HG02852 (cell line): ENCODE measurements around the gene TTLL8.

ENCODE experiments used
- ATAC-seq: cut with Tn5 transposase; IDR thresholded peaks from one replicate; pipeline ENCODE4 v1.9.1; 2021; ENCODE audit warnings: mild to moderate bottlenecking, moderate library complexity; ENCODE audit not compliant: unreplicated experiment

TTLL8 gene

DNA sequence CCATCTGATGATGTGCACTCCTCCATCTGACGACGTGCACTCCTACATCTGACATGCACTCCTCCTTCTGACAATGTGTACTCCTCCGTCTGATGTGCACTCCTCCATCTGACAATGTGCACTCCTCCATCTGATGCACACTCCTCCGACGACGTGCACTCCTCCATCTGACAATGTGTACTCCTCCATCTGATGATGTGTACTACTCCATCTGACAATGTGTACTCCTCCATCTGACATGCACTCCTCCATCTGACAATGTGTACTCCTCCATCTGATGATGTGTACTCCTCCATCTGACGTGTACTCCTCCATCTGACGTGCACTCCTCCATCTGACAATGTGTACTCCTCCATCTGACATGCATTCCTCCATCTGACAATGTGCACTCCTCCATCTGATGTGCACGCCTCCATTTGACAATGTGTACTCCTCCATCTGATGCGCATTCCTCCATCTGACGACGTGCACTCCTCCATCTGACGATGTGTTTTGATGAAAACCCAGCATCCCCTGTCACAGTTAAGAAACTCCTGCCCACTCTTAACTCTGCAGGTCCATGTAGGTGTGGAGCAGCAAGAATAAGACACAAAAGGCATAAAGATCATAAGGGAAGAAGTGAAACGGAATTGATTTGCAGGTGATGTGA lies 35.8 kb downstream of the TTLL8 start:
- no peak for ATAC-seq

DNA sequence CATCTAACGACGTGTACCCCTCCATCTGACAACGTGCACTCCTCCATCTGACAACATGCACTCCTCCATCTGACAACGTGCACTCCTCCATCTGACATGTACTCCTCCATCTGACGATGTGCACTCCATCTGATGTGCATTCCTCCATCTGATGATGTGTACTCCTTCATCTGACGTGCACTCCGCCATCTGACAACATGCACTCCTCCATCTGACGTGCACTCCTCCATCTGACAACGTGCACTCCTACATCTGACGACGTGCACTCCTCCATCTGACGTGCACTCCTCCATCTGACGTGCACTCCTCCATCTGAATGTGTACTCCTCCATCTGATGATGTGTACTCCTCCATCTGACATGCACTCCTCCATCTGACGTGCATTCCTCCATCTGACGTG lies 37.5 kb downstream of the TTLL8 start:
- ATAC-seq, result no peak

GRCh38 chr22:50019316-50019715 lies 38.8 kb downstream of the TTLL8 start:
- ATAC-seq, result no peak

- no peak for ATAC-seq
Measured at GRCh38 chr22:50018608-50019285, 39.4 kb downstream of the TTLL8 start.

GRCh38 chr22:50017701-50018224 lies 40.3 kb downstream of the TTLL8 start:
- no peak for ATAC-seq

DNA sequence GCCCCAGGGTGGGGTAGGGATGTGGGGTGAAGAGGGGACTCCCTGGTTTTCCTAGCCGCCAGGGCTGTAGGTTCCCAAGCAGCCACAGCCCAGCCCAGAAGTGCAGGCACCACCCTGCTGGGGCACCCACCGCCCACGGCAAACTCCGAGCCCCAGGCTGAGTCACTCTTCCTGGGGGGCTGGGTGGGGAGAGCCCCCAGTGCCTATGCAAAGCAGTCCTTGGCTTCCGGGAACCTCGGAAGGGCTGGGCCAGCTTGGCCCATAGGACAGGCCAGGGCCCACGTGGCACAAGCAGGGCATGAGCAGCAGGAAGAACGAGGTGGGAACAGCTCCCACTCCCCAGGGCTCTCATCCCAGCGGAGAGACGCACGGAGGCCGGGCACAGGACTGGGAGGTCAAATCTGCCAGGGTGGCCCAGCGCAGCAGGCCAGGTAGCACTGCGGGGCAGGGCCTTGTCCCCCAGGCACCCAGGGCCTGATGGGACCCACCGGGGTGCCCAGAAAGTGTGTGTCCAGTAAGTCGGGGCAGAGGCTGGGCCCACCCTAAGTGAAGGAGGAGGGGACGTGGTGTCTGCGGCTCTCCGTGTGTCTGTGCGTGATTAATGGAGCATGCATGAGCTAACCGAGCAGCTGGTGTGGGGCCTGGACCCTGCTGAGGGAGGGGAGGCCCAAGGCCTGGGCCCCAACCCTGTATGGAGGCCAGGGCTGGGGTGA lies 41.0 kb downstream of the TTLL8 start:
- no peak for ATAC-seq

- no peak for ATAC-seq
Measured at GRCh38 chr22:50016308-50016987, 41.6 kb downstream of the TTLL8 start.

DNA sequence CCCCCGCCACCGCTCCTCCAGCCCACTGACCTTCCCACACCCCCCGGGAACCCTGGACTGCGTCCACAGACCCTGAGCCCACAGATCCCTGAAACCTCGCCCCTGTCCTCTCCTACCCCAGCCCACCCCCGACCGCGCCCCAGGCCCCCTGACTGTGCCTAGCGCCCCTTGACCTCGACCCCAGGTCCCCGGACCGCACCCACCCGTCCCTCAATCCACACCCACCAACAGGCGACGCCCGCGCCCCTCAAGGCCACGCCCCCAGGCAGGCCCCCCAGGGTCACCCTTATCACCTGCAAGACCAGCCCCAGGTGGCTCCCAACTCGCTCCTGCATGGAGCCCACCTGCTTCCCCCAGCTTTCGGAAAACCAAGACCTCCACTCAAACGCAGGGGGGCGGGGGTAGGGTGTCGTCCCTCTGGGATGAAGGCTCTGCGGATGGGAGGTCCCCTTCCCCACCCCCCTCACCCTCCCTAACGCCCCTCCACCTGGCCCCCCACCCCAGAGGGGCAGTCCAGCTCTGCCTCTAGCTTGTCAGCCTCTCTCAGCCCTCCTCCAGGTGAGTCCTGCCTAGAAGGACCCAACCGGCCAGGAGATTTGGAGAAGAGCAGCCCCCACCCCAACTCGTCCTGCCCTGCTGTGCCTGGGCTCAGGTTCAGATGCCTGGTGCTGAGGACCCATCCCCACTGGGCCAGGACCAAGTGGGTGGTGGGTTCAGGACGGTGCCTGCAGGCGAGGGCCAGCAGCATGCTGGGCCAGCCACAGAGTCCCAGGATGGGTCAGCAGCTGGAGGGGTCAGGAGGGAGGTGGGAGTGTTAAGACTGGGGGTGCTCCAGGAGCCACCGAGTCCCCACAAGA lies 42.4 kb downstream of the TTLL8 start:
- no peak for ATAC-seq

GRCh38 chr22:50014655-50015401 lies 43.3 kb downstream of the TTLL8 start:
- ATAC-seq, result no peak

DNA sequence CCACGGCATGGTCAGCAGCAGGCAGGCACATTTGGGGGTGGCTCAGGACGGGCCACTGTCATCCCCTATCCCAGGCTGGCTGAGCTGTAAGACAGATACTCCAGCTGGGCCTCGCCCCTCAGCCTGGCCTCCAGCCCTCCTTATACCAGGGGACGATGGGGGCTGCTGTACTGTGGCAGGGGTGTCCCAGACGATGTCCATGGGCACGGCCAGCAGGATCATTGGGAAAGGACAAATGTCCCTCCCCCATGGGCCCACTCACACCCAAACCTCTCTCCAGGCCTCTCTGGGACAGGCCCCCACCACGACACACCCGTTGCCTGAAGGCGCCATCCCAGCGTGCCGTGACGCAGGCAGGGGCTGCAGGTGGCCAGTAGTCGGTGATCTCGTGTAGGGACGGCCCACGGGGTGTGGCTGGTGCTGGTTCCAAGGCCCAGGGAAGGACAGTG lies 44.0 kb downstream of the TTLL8 start:
- ATAC-seq, result no peak

DNA sequence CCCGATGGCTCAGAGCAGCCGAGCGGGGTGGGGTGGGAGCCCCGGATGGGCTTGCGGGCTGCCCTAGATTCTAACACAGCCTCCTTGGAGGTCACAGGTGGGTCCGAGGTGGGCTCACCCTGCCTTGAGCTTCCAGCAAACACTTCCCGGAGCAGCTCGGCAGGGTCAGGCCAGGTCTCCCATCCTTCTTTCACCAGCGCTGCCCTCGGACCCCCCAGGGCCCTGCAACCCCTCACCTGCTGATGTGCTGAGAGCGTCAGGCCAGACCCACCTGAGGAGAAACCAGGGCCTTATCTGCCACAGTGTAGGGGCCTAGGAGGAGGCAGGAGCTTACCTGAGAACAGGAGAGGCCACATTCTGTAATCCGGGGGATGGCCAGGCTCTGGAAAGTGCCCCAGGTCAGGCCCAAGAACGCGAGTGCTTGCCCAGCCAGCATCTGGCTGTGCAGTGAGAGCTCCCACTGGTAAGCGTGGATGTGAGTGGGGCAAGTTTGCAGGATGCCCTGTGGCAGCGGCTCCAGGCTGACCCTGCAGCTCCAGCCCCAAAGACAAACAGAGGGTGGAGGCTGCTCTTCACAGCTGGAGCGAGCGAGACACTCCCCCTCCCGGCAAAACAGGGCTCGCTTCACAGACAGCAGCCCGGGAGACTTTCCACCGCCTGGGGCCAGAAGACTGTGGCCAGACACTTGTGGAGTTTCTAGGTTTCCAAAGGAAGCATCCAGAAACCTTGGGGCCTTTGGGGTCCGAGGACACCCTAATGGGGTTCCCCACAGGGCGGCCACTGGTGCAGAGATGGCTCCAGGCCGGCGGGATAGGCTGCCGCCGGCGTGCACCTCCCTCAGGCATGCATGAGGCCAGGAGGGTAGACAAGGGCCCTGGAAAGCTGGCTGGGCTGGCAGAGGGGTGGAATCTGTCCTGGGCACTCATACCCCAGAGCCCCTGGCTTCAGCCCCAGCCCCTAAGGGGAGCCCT lies 45.6 kb downstream of the TTLL8 start, which contains the start of gene IL17REL:
TSS of gene IL17REL (minus strand) at position 555 of the 971 bp plus-strand sequence. CDS start at position 436, 119 bp downstream.
- ATAC-seq, result no peak

GRCh38 chr22:50011447-50012210 lies 46.5 kb downstream of the TTLL8 start:
- ATAC-seq, result no peak

DNA sequence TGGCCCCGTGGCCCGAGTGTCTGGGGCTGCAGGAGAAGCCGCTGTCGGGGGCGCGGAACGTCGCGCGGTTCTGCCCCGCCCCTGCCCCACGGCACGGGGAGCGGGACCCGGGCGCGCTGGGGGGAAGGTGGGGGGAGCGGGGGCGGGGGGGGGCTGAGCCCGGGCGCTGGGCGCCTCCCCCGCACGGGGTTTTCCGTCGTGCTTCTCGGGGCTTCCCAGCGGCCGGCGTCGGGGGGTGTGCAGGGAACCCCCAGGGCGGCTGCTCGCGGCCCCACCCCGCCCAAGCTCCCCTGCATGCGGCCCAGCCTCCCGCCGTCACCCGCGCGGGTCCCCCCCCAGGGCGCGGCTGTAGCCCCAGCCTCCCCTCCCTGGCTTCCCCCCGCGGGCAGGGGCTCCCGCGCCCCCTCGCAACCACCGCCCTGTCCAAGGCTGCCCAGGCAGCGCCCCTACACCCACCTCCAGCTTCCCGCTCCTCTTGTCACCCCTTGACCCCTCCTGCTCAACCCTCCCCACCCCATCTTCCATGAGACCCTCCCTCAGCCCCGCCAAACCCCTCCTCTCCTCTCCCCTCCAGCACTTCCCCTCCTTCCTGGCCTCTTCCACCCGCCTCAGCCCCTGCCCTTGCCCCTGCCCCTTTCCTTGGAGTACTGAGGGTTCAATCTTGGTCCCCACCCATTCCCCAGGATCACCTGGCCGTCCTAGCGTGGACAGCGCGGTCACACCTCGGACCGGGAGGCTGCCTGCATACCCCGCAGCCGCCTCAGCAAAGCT lies 47.2 kb downstream of the TTLL8 start:
- no peak for ATAC-seq

- no peak for ATAC-seq
Measured at GRCh38 chr22:50009765-50010675, 48.1 kb downstream of the TTLL8 start.

DNA sequence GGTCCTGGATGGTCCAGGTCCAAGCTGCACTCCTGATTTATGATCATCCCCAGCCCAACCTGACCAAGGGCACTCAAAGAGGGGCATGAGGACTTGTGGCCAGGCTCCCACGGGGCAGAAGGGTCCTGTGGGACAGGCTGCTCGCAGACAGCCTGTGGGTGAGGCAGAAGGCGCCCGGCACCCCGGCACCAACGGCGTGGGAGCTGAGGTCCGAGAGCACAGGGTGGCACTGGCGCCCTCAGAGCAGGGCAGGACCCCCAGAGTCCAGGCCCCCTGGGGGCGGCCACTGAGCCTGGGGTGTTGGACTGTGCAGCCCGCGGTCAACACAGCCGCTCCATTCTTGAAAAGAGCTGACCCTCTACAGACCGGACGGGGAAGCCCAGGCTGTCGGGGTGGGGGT lies 48.8 kb downstream of the TTLL8 start:
- ATAC-seq, result no peak
